B cell (primary cell): ENCODE measurements around the gene CORO2B. TPM values are rescaled to one million over a fixed set of nuclear protein-coding genes. Genes with fewer than 3 reads are reported as not detected.

Experiments used
- ATAC-seq: fragments of 200-7000 bp; cut with Tn5 transposase; one replicate; pipeline ENCODE4 v1.10.0; 2021; ENCODE audit warnings: low read depth, mild to moderate bottlenecking, moderate number of reproducible peaks, moderate library complexity
- CTCF ChIA-PET: fragments of 350-600 bp; sonication (Branson Sonifier 250); formaldehyde crosslinking; loops from one replicate; lab custom pipeline; 2021; ENCODE audit warnings: antibody characterized with exemption, inconsistent platforms; lab: Charles Lee
- POLR2A ChIA-PET: fragments of 350-600 bp; sonication (Branson Sonifier 250); formaldehyde crosslinking; loops from one replicate; lab custom pipeline; 2021; ENCODE audit warnings: antibody characterized with exemption; lab: Charles Lee
- DNase-seq: peaks from one replicate; pipeline ENCODE4 v3.0.0; 2013
- H2AFZ ChIP-seq: 2 replicates; pipeline ENCODE4 v1.6.1; 2012; ENCODE audit warnings: mild to moderate bottlenecking, low read depth, low read length; ENCODE audit not compliant: insufficient read depth, poor library complexity, severe bottlenecking
- H3K27ac ChIP-seq, 2 donors: 1 replicate in 1 of 2; 2 replicates in 1 of 2; pipeline ENCODE4 v1.5.1; 2012 to 2013; ENCODE audit warnings: low read length in 2 of 2, mild to moderate bottlenecking in 2 of 2, moderate library complexity in 1 of 2
- H3K27me3 ChIP-seq, 4 experiments: fragments of 200-600 bp in 1 of 4; sonication (generic) in 1 of 4; replicated peaks in 1 of 4; 1 replicate in 2 of 4; 2 replicates in 2 of 4; pipeline versions ENCODE4 v1.6.1 to v1.7.0; 2013 to 2016; ENCODE audit warnings: low read length in 3 of 4, mild to moderate bottlenecking in 2 of 4, mixed read lengths in 1 of 4, moderate library complexity in 1 of 4; ENCODE audit not compliant: insufficient read depth in 4 of 4, control insufficient read depth in 3 of 4; ENCODE audit errors: control extremely low read depth in 1 of 4
- H3K36me3 ChIP-seq, 2 experiments: replicated peaks in 1 of 2; 1 replicate in 1 of 2; 2 replicates in 1 of 2; pipeline versions ENCODE4 v1.6.1 to v1.7.1; 2013; ENCODE audit warnings: low read length in 1 of 2; ENCODE audit not compliant: insufficient read depth in 2 of 2, control insufficient read depth in 1 of 2; ENCODE audit errors: control extremely low read depth in 1 of 2, extremely low read depth in 1 of 2
- H3K4me1 ChIP-seq, 2 donors: fragments of 200-600 bp in 1 of 2; sonication (generic) in 1 of 2; 1 replicate in 1 of 2; 2 replicates in 1 of 2; pipeline versions ENCODE4 v1.5.1 to v1.6.1; 2013 to 2017; ENCODE audit warnings: low read length in 2 of 2; ENCODE audit not compliant: control insufficient read depth in 2 of 2, insufficient read depth in 2 of 2
- H3K4me2 ChIP-seq: replicated peaks from 2 replicates; pipeline ENCODE3; 2012; ENCODE audit warnings: mild to moderate bottlenecking, low read depth, low read length; ENCODE audit not compliant: poor library complexity, severe bottlenecking
- H3K4me3 ChIP-seq, 5 experiments: fragments of 200-600 bp in 1 of 5; sonication (generic) in 1 of 5; 1 replicate in 3 of 5; 2 replicates in 2 of 5; pipeline versions ENCODE4 v1.5.1 to v1.7.0; 2011 to 2016; ENCODE audit warnings: low read length in 4 of 5, mild to moderate bottlenecking in 4 of 5, low read depth in 2 of 5, control low read depth in 1 of 5, moderate library complexity in 1 of 5; ENCODE audit not compliant: insufficient read depth in 1 of 5; ENCODE audit errors: control extremely low read depth in 1 of 5, extremely low read depth in 1 of 5
- H3K79me2 ChIP-seq: fragments of 200-600 bp; sonication (generic); one replicate; pipeline ENCODE4 v1.6.0; 2016; ENCODE audit warnings: low read length; ENCODE audit not compliant: control insufficient read depth, insufficient read depth
- H3K9ac ChIP-seq: fragments of 200-600 bp; sonication (generic); 2 replicates; pipeline ENCODE4 v1.6.1; 2017; ENCODE audit warnings: mild to moderate bottlenecking, low read length, moderate library complexity
- H3K9me3 ChIP-seq, 3 donors: one replicate each; pipeline versions ENCODE4 v1.6.1 to v1.7.1; 2013; ENCODE audit warnings: low read length in 2 of 3; ENCODE audit not compliant: control insufficient read depth in 2 of 3, insufficient read depth in 1 of 3; ENCODE audit errors: control extremely low read depth in 1 of 3
- H4K20me1 ChIP-seq: 2 replicates; pipeline ENCODE4 v1.6.0; 2012; ENCODE audit warnings: mild to moderate bottlenecking, low read length; ENCODE audit not compliant: insufficient read depth, control insufficient read depth, poor library complexity, severe bottlenecking
- H3K27ac Mint-ChIP-seq: one replicate; pipeline ENCODE4 v1.8.0; 2021; ENCODE audit warnings: mixed read lengths
- H3K27me3 Mint-ChIP-seq: one replicate; pipeline ENCODE4 v1.8.0; 2021; ENCODE audit warnings: mixed read lengths
- H3K4me1 Mint-ChIP-seq: one replicate; pipeline ENCODE4 v1.8.0; 2021; ENCODE audit warnings: mixed read lengths
- H3K4me3 Mint-ChIP-seq: one replicate; pipeline ENCODE4 v1.8.0; 2021; ENCODE audit warnings: mixed read lengths
- H3K9me3 Mint-ChIP-seq: one replicate; pipeline ENCODE4 v1.8.0; 2022; ENCODE audit warnings: mixed read lengths; ENCODE audit not compliant: insufficient read depth
- EZH2 ChIP-seq: IDR thresholded peaks from 2 replicates; pipeline ENCODE4 v1.6.1; 2012; ENCODE audit warnings: borderline replicate concordance, low read depth, mild to moderate bottlenecking, moderate library complexity, low read length; ENCODE audit not compliant: insufficient read depth, poor library complexity, severe bottlenecking
- WGBS: methylation state at CpG from one replicate; pipeline ENCODE4 v1.1.5; 2013; ENCODE audit warnings: missing lambda C conversion rate; ENCODE audit not compliant: insufficient coverage; 5-methylcytosine and 5-hydroxymethylcytosine counted together
- intact Hi-C: fragments of 100-400 bp; cut with micrococcal nuclease; formaldehyde crosslinking; loops from one replicate; pipeline ENCODE4 v1.10.0; 2022
- polyA plus RNA-seq: library from polyadenylated mRNA; depleted of rRNA; stranded (reverse); fragments of >200 nt; gene quantifications from 2 replicates; pipeline ENCODE4 v1.2.3, GENCODE V29; 2012
- total RNA-seq, 2 donors: library from RNA; stranded (reverse); fragments of 120-200 nt in 1 of 2; gene quantifications; 1 replicate in 1 of 2; 2 replicates in 1 of 2; pipeline versions ENCODE4 v1.2.3 to v1.2.4, GENCODE V29; 2013 to 2022
- TF ChIP-seq, protein P1 (sequence below): fragments of 200-600 bp; IDR thresholded peaks from one replicate; pipeline ENCODE4 v1.8.0; 2022; ENCODE audit warnings: antibody characterized with exemption, mild to moderate bottlenecking

Gene CORO2B
- total and polyA plus RNA-seq, 2 donors (not counting 1 experiment from before 2014, with no cell fraction given): 9.5 to 11.3 TPM

DNA sequence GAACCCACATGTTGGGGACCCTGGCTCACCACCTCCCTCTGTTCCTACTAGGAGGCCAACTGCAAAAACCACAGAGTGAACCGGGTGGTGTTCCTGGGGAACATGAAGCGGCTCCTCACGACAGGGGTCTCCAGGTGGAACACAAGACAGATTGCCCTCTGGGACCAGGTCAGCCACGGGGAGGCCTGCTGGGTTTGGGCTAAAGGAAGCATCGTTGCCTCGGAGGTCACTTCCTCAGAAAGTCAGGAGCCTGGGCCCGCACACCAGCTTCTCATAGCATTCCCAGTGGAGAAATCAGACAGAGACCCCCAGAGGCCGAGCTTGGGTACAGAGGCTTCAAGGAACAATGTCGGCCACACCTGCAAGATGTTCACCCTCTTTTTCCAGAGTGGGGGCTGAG, 135.1 kb downstream of the CORO2B start:
- TF ChIP-seq, protein P1, sequence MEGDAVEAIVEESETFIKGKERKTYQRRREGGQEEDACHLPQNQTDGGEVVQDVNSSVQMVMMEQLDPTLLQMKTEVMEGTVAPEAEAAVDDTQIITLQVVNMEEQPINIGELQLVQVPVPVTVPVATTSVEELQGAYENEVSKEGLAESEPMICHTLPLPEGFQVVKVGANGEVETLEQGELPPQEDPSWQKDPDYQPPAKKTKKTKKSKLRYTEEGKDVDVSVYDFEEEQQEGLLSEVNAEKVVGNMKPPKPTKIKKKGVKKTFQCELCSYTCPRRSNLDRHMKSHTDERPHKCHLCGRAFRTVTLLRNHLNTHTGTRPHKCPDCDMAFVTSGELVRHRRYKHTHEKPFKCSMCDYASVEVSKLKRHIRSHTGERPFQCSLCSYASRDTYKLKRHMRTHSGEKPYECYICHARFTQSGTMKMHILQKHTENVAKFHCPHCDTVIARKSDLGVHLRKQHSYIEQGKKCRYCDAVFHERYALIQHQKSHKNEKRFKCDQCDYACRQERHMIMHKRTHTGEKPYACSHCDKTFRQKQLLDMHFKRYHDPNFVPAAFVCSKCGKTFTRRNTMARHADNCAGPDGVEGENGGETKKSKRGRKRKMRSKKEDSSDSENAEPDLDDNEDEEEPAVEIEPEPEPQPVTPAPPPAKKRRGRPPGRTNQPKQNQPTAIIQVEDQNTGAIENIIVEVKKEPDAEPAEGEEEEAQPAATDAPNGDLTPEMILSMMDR: no peak
- TF ChIP-seq EZH2: no peak
- Mint-ChIP-seq H3K4me3 (no peak overlapping the region), H3K4me1 (peaks cover 6% of the 10 kb centered on the region), H3K27ac (no peak overlapping the region), H3K27me3 (peaks cover 12% of the 10 kb centered on the region), H3K9me3 (no peaks in the 10 kb centered on the region)
- H3K9me3 ChIP-seq: no peaks in the 10 kb centered on the region
- peaks cover 4 to 8% of the 10 kb centered on the region in 2 donors for H3K4me1 ChIP-seq
- no peak overlapping the region for H3K4me2 ChIP-seq
- DNase-seq: no peak
- 81% methylated on average over 9 of the region's 9 CpGs for WGBS
- H3K27me3 ChIP-seq: no peaks in the 10 kb centered on the region
- no peaks in the 10 kb centered on the region for H4K20me1 ChIP-seq
- H3K36me3 ChIP-seq: peaks cover 0 to 6% of the 10 kb centered on the region in 2 experiments
- intact Hi-C loops: no loop called here
- H3K9ac ChIP-seq: no peak overlapping the region
- ATAC-seq: no peak
- no peak overlapping the region for H3K27ac ChIP-seq
- CTCF ChIA-PET: interaction anchor here (0.6 kb wide), 1 partner anchor 41 kb away, joined by 3 read pairs; no protein-coding TSS in a partner anchor
- no peak overlapping the region for H3K4me3 ChIP-seq
- POLR2A ChIA-PET: no interaction called here
- H2AFZ ChIP-seq: no peak overlapping the region
- H3K79me2 ChIP-seq: no peaks in the 10 kb centered on the region

DNA sequence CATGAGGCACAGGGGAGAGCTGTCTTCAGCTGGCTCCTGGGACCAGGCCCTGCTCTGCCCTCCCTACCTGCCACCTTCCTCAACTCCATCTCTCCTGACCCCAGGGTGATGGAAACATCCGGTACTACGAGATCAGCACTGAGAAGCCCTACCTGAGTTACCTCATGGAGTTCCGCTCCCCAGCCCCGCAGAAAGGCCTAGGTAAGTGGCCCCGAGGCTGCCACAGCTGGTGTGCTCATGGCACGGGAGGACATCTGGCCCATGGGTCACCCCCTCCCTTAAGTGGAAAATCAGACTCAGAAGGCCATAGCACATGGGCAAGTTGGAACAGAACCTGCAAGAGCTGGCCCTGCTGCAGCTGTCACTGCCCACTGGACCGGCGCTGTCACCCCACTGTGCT, 136.3 kb downstream of the CORO2B start:
- H3K4me2 ChIP-seq: no peak overlapping the region
- H3K27ac ChIP-seq: no peak overlapping the region
- no peak overlapping the region for H3K9ac ChIP-seq
- ChIA-PET POLR2A (no interaction called here), CTCF (interaction anchor here (1.9 kb wide), 1 partner anchor 11 kb away, joined by 4 read pairs; no protein-coding TSS in a partner anchor)
- DNase-seq (no peak), ATAC-seq (no peak)
- Mint-ChIP-seq H3K27me3 (peaks cover 9% of the 10 kb centered on the region), H3K27ac (no peak overlapping the region), H3K4me3 (no peak overlapping the region), H3K9me3 (no peaks in the 10 kb centered on the region), H3K4me1 (peaks cover 6% of the 10 kb centered on the region)
- peaks cover 0 to 6% of the 10 kb centered on the region in 2 experiments for H3K36me3 ChIP-seq
- no peak overlapping the region for H3K4me3 ChIP-seq
- no peak overlapping the region for H2AFZ ChIP-seq
- TF ChIP-seq, protein P1: no peak
- no peak for TF ChIP-seq EZH2
- peaks cover 0 to 2% (median 0%) of the 10 kb centered on the region in 4 experiments for H3K27me3 ChIP-seq
- H3K4me1 ChIP-seq: peaks cover 4 to 8% of the 10 kb centered on the region in 2 donors
- H4K20me1 ChIP-seq: no peaks in the 10 kb centered on the region
- WGBS: 96% methylated on average over 6 of the region's 8 CpGs
- H3K9me3 ChIP-seq: peaks cover 0 to 4% (median 0%) of the 10 kb centered on the region in 3 donors
- intact Hi-C loops: no loop called here
- no peaks in the 10 kb centered on the region for H3K79me2 ChIP-seq
